ENCODE results near the gene ULK1.

- TF ChIP-seq POLR2AphosphoS5 (IDR thresholded peaks at IDR 0.05) (no peak), POLR2A (IDR thresholded peaks at IDR 0.05) (no peak)
- TF ChIP-seq, protein P1, sequence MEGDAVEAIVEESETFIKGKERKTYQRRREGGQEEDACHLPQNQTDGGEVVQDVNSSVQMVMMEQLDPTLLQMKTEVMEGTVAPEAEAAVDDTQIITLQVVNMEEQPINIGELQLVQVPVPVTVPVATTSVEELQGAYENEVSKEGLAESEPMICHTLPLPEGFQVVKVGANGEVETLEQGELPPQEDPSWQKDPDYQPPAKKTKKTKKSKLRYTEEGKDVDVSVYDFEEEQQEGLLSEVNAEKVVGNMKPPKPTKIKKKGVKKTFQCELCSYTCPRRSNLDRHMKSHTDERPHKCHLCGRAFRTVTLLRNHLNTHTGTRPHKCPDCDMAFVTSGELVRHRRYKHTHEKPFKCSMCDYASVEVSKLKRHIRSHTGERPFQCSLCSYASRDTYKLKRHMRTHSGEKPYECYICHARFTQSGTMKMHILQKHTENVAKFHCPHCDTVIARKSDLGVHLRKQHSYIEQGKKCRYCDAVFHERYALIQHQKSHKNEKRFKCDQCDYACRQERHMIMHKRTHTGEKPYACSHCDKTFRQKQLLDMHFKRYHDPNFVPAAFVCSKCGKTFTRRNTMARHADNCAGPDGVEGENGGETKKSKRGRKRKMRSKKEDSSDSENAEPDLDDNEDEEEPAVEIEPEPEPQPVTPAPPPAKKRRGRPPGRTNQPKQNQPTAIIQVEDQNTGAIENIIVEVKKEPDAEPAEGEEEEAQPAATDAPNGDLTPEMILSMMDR (IDR thresholded peaks at IDR 0.05), result no peak
Observed at GRCh38 chr12:131920157-131920508, 25.7 kb downstream of the ULK1 start.
